Inferior parietal cortex (tissue), 1 donor: ENCODE measurements around the gene S100PBP.

Experiments used
- DNase-seq: peaks from one replicate; pipeline ENCODE4 v3.0.0-alpha.2; 2016; ENCODE audit errors: extremely low spot score

The S100PBP gene

DNA sequence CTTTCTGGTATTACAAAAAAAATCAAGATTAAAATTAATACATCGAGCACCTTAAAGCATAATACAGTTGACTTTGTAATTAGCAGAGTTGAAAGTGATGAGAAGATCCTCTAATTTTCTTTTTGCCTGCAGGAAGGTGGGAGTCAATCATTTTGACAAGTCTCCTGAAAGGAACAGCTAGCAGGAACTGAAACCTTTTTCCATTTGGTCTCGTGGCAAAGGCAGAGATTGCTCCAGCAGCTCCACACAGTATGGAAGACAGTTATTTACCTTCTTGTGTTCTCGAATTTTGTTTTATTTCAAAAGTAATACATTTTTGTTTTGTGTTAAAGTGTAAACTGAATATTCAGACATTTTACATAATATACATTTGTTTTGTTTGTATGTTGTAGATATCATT is 7.7 kb downstream of the S100PBP start:
- no peak for DNase-seq

DNA sequence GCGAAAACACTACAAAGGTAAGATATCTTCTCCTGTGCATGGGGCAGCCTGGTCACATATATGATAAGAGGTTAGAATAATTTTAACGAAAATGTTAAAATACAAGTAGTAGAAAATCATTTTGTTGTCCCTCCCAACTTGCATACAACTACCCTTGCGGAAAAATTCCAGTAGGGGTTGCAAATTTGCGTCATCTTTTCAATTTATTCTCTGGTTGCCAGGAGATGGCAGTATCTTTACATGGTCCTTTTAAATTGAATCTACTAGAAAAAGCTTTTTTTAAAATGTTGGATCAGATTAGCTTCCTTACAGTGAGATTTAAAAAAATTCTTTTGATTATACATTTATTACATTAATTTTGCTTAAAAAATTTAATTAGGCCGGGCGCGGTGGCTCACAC is 10.9 kb downstream of the S100PBP start:
- peak; percentile 46 for DNase-seq

GRCh38 chr1:32830092-32830852 is 12.8 kb downstream of the S100PBP start:
- no peak for DNase-seq

DNA sequence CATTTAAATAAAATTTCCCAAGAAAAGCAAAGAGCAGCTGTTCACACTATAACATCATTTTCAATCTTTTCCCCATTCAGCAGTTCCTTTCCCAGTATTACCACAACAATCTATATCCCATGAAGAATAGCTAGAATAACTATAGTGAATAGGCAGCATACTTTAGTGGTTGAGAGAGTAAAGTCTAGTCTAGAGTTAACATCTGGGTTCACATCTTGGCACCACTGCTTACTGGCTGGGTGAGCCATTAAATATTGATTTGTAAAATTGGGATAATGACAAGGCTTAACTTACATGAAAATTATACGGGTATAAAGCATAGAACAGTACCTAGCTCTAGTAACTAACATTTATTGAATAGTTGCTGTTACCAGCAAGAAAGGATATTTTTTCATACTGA is 14.4 kb downstream of the S100PBP start:
- no peak for DNase-seq

- DNase-seq: no peak
These were observed 31.1 kb downstream of the S100PBP start for GRCh38 chr1:32848354-32849063.

DNA sequence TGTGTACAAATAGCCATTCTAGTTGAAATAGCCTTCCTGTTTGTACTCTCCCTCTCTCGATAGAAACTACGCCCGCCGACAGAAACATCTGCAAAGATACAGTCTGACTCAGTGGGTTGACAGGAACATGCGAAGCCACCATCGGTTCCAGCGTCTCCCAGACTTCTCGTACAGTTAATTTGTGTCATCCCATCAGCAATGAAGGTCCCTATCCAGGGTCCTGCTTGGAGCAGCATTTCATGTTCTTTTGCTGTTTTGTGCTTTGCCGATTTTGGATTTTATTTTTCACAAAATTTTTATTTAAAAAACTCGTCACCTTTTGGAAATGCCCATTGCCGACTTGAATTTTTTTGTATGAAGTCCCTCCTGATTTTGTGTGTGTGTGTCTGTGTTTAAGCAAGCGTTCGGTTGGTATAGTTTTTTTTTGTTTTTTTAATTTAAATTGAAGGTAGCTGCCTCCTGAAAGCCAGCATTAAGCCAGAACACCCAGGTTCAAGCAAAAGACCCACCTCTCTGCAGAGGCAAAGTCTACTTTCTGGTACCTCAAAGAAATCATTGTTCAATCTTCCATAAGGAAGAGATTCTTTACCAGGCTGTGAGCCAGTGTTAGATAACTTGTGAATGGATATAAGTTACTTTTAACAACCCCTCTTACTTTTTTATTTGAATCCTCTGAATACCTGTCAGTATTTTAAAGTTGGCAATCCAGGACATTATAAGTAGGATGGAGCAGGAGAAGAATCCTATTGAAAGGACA is 38.6 kb downstream of the S100PBP start:
- DNase-seq: no peak

DNA sequence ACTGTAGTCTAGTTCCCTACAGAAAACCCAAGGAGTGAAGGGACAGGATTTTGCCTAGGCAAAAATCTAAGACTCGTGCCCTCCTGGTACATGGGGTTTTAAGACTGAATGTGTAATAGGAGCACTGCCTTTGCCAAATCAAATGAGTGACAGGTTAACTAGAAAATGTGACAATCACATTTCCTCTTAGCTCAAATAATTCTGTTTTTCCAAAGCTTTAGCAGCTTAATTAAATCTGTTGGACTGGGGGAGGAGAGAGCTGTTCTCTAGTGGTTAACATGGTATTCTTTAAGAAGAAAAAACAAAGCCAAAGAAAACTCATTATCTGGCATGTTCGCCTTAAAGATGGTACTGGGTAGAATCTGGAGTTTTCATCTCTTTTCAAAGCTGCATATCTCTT is 40.7 kb downstream of the S100PBP start:
- DNase-seq: no peak

- DNase-seq: no peak
These were observed 41.3 kb downstream of the S100PBP start for GRCh38 chr1:32858791-32859190.

GRCh38 chr1:32859915-32860314 is 42.5 kb downstream of the S100PBP start:
- no peak for DNase-seq

DNA sequence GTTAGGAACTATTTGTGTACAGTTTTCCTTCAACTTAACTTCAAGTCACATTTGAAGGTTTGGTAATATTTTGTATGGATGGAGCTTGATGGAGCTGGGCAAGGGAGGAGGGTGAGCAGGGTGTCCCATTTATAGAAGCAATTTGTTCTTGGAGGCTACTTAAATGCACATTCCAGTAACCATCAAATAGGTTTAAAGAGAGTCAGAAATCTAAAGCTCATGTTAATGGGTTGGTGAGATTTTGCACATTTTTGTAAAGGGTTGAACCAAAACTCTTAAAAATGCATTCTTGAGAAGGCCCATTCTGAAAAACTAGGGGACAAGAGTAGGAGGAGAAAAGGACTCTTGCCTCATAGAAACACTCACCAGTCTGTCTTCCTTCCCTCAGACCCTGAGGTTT is 43.1 kb downstream of the S100PBP start:
- no peak for DNase-seq

DNA sequence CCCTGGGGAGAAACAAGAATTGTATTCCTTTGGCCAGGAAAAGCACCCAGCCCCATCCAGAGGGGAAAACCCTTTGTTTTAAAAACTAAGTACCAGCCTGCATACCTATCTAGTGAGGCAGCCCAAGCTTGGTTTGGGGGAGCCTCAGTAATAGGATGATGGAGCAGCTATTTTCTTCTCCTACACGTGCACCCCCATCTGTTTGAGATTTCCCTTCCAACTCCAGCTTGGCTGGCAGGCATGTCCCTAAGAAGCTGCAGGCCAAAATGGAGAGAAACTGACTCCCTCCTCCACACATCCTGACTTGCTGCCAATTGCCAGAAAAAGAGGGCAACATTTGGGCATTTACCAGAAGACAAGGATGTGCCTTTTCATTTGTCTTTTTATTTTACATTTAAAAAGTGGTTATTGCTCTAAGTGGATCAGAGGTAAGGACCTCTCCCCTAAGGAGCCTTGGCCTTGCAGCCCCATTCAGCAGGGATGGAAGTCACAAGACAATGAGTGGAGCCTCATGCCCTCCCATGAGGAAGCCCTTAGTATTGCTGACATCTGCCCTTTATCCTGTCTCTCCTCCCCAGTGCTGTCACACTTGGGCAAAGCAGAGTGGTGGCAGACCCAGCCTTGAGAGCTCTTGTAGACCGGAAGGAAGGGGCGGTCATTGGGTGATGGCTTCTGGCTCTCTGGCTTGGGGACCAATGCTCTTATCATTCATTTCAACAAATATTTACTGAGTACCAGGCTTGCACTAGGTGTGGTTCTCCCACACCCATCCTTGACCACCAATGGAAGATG is 44.6 kb downstream of the S100PBP start:
- no peak for DNase-seq

DNA sequence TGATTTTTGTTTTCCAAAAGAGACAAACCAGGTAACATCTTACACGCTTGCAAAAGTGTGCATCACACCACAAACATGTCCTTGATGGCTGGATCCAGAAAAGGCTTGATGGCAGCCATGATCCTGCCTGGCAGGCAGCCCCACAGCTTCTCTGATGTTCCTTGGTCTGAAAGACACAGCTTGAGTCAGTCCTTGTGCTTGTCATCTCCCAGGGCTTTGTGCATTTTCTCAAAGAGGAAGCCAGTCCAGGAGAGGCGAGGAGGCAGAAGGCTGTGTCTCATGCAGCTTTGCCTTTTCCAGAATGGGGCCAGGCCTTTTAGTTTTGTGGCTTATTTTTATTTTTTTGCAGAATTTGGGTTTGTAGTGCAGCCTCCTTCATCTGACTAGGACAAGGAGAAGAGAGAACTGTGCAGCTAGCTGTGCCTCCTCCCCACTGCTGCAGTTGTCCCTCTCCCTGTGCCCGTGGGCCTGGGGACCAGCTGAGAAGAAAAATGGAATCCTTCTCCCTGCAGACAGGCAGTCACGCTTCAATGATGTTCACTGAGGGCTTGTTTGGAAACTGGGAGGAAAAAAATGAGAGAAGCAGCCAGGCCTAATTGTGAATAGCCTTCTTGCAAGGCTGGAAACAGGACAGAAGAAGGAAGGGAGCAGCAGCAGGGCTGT is 45.9 kb downstream of the S100PBP start:
- no peak for DNase-seq

DNA sequence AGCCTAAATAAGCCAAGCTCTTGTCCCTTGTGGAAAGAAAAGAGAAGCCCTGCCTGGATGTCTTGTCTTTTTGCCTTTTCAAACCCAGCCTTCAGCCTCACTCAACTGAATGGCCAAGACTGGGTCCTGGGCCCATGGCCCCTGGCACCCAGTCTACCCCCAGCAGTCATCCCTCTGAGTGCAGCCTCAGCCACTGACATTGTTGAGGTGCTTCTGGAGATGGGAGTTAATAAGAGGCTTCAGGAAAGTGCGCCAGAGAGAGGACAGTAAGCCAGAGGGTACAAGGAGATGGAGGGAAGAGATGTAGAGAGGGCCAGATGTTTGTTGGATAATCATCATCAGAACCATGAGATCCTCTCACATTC is 46.4 kb downstream of the S100PBP start:
- DNase-seq: no peak

DNA sequence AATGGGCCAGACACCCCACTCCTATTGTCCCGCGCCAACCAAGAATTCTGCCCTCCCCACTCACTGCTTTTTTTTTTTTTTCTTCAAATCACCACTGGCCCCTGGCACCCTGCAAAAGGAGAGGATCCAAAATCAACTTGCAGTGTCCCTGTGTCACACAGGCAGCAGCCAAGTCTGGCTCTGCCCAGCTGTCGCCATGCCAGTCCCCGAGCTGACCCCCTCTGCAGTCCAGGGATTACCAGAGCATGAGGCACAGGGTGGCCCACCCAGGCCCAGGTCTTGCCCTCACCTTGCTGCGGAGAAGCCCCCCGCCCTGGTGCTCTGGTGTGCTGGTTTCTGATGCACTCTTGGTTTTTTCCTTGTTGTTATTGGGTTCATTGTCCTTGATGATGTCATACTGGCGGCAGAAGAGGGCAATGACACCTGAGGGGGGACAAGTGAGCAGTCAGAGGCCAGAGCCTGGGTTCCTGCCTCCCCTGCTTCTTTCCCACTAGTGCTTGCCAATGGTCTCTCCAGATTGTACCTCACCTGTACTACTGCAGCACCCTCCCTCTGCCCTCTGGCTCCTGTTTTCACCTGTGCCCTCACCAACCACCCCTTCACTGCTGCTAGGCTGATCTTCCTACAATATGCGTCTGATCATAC is 47.0 kb downstream of the S100PBP start:
- no peak for DNase-seq

DNA sequence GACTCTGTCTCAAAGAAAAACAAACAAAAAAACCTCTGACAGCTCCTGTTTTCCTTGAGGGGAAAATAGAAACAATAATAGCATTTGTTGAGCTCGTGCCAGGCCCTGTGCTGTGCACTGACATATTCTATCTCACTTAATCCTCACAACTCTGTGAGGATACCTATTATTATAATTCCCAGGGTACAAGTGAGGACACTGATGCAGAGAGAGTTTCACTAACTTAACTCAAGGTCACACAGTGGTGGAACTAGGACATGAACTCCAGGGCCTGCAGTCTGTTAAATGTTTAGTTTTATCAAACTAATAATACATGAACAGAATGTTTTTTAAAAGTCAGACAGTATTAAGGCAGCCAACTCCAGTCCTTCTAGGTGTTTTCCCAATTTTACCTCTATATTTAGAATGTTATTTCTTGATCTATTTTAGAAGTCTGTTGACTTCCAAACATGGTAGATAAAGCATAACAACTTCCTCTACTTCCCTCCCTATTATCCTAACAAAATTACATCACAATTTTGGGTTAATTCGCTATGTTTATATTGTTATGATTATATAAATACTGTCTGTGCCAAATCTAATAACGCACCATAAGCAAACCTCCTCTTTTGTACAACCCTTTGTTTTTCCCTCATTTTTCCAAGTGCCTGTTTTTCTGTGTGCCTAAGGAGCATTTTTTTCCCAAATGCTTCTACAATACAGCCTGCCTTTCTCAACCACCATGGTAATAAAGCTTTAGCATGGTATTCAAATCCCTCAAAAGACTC is 48.4 kb downstream of the S100PBP start:
- no peak for DNase-seq

- DNase-seq: no peak
These were observed 49.7 kb downstream of the S100PBP start for GRCh38 chr1:32867151-32867550.

GRCh38 chr1:32867671-32868070 is 50.2 kb downstream of the S100PBP start:
- no peak for DNase-seq

DNA sequence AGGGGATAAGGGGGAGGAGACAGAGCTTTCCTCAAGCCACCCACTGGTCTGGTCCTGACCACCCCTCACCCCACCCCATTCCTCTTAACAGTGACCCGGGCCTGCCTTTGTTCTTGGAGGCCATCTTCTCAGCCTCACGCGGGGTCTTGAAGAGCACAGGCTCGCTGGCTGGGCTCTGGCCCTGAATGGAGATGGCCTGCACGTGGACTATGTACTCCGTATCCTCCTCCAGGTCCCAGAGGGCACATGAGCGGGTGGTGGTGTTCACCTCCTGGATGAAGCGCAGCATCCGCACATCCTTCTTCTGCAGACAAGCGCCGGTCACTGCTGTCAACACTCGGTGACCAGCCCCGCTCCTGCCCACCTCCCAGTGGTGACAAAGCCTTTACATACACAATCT is 50.6 kb downstream of the S100PBP start:
- no peak for DNase-seq

GRCh38 chr1:32868806-32869455 is 51.5 kb downstream of the S100PBP start:
- no peak for DNase-seq
